Esophagus squamous epithelium (tissue), 4 donors: ENCODE data around the gene LDLRAP1.

Experiments used
- POLR2A ChIP-seq, 4 donors: fragments of 450-650 bp; IDR thresholded peaks; one replicate each; pipeline ENCODE4 v1.6.1; 2017; ENCODE audit warnings: antibody characterized with exemption in 4 of 4, mild to moderate bottlenecking in 4 of 4, moderate library complexity in 3 of 4
- TF ChIP-seq, protein P1 (sequence below), 6 experiments: fragments of 450-650 bp in 4 of 6; fragments of 200-600 bp in 2 of 6; sonication (generic) in 2 of 6; IDR thresholded peaks; one replicate each; pipeline ENCODE4 v1.5.1; 2016 to 2019; ENCODE audit warnings: antibody characterized with exemption in 6 of 6, mild to moderate bottlenecking in 4 of 6, moderate library complexity in 4 of 6

DNA sequence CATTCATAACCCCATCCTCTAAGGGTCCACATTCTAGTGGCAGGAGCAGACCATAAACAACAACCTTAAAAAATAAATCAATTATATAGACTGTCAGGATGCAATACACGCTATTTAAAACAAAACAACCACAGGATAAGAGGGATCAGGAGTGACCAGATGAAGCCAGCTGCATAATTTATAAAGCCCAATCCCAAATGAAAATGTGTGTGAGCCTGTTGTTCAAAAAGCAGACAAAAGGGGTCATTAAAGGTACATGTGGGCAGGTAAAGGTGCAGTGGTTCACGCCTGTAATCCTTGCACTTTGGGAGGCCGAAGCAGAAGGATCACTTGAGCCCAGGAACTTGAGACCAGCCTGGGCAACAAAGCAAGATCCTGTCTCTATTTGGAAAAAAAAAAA lies 10.4 kb upstream of the LDLRAP1 start:
- TF ChIP-seq, protein P1, sequence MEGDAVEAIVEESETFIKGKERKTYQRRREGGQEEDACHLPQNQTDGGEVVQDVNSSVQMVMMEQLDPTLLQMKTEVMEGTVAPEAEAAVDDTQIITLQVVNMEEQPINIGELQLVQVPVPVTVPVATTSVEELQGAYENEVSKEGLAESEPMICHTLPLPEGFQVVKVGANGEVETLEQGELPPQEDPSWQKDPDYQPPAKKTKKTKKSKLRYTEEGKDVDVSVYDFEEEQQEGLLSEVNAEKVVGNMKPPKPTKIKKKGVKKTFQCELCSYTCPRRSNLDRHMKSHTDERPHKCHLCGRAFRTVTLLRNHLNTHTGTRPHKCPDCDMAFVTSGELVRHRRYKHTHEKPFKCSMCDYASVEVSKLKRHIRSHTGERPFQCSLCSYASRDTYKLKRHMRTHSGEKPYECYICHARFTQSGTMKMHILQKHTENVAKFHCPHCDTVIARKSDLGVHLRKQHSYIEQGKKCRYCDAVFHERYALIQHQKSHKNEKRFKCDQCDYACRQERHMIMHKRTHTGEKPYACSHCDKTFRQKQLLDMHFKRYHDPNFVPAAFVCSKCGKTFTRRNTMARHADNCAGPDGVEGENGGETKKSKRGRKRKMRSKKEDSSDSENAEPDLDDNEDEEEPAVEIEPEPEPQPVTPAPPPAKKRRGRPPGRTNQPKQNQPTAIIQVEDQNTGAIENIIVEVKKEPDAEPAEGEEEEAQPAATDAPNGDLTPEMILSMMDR (IDR thresholded peaks at IDR 0.05) = no peak
- TF ChIP-seq POLR2A (IDR thresholded peaks at IDR 0.05) = no peak
